HG03378 (cell line): ENCODE data around the gene MLNR.

Experiments
- ATAC-seq: cut with Tn5 transposase; IDR thresholded peaks from one replicate; pipeline ENCODE4 v1.9.1; 2021; ENCODE audit warnings: mild to moderate bottlenecking, moderate library complexity; ENCODE audit not compliant: unreplicated experiment

Gene MLNR

DNA sequence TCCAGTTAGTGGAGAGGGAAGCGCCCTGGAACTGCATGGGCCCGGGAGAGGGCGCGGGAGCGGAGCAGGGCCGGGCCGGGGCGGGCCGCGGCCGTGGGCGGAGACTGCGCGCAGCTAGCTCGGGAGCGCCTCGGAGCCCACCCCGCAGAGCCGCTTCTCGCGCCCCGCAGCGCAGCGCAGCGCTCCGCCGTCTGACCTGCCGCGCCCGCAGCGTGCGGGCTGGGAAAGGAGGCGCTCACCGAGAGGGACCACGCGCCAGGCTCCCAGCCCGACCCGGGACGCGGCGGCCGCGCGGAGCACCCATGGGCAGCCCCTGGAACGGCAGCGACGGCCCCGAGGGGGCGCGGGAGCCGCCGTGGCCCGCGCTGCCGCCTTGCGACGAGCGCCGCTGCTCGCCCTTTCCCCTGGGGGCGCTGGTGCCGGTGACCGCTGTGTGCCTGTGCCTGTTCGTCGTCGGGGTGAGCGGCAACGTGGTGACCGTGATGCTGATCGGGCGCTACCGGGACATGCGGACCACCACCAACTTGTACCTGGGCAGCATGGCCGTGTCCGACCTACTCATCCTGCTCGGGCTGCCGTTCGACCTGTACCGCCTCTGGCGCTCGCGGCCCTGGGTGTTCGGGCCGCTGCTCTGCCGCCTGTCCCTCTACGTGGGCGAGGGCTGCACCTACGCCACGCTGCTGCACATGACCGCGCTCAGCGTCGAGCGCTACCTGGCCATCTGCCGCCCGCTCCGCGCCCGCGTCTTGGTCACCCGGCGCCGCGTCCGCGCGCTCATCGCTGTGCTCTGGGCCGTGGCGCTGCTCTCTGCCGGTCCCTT, at the start of gene MLNR:
Gene MLNR (plus strand): TSS at position 303 of the 820 bp plus-strand sequence. CDS start 0 bp downstream, at position 303.
- no peak for ATAC-seq

GRCh38 chr13:49171359-49171758, 48.8 kb upstream of the MLNR start:
- no peak for ATAC-seq

DNA sequence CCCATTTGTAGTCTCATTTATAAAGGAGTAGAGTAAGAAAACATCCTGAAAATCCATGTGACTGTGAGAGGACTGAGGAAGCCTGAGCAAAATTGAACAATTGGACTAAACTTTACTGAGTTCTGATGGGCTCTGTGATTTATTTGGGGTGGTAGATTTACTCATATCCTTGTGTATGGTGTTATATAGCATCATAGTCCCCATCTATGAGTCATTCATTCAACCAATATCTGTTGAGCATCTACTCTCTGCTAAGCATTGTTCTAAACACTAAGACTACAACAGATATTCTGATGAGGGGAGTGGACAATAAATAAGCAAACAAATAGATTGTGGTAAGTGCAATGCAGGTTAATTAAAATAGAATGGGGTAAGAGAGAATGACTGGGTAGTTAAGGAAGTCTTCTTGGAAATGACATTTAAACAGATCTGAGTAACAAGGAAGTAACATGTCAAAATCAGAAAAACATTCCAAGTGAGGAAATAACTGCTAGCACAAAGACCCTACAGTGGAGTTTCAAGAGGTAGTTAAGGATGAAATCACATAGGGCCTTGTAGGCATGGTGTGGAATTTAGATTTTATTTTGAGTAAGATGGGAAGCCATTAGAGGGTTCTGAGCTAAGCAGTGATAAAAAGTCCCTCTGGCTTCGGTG, 36.3 kb upstream of the MLNR start:
- ATAC-seq: no peak

DNA sequence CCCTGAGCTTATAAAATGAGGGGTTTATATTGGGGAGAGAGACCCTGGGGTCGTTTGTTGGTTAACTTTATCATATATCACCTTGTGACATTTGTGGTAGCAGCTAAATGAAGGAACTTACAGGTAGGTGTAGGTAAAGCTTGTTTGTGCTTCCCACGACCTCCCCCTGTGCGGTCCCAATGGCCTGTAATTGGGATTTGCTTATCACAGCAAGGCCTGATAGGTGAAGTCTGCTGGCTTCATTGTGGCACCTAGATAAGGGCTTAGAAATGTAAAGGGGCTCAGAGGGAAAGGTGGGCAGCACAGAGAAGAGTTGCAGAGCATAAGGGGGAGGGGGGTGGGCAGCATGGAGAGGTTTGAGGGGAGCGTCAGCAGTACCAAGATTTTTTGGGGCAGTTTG, 35.5 kb upstream of the MLNR start:
- no peak for ATAC-seq

DNA sequence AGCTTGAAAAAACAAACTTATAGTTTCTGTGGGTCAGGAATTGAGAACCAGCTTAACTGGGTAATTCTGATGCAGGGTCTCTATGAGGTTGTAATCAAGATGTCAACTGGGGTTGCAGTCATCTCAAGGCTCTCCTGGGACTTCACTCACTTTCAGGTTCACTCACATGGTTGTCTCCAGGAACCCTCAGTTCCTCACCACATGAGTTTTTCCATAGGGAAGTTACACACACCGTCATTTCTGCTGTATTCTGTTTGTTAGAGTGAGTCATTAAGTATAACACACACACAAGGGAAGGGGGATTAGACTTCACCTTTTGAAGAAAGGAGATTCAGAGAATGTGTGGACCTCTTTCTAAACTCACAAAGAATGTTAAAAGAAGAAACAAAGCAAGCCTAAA, 34.9 kb upstream of the MLNR start:
- no peak for ATAC-seq

GRCh38 chr13:49190901-49191300, 29.2 kb upstream of the MLNR start:
- no peak for ATAC-seq

DNA sequence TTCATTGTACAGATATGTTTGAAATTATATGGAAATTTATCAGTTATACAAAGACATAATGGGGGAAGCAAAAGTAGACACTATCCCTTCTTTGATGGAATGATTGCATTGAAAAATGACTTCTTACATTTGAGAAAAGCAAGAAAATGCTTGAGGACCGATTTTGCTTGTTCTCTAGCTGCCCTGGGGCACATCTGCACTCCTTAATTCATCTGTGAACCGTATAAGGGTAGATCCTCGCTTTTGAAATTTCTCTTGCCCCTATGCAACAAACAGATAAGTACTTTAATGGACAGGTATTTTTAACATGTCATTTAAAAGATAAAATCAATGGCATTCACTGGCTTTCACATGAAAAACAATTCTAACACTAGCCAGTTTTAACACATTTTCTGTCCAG, 13.5 kb upstream of the MLNR start:
- no peak for ATAC-seq

DNA sequence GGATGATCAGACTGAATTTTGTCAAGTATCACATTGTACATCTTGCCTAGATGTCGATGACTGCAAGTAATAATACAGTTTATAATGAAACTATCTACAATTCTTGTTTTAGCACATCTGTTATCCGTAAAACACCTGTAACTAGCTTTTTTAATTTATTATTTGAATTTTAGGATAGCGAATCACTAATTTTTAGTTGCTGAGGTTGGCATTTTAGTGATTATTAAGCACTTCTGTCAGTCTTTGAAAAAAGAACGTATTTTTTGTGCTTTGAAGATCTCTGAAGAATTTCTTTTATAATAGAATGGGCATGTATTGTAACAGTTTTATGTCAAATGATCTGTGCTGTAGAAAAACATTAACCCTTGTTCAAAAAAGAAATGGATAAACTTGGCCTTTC, 11.5 kb upstream of the MLNR start:
- no peak for ATAC-seq

DNA sequence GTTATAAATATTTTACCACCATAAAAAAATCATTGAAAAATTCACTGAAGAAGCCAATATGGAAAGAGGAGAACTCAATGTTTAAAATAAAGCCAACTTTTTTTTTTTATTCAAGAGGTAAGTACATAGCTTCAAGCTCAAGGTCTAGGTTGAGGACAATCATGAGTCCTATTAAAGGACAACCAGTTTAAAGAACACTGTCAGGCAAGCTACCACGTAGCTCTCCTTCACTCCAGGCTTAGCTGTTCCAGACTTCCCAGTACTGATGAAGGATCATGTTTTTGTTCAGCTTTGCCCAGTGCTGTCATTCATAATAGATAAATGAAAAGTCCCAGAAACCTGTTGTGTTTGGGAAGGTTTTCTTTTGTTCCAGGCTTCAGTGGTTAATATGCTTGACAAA, 10.0 kb upstream of the MLNR start:
- ATAC-seq: no peak

DNA sequence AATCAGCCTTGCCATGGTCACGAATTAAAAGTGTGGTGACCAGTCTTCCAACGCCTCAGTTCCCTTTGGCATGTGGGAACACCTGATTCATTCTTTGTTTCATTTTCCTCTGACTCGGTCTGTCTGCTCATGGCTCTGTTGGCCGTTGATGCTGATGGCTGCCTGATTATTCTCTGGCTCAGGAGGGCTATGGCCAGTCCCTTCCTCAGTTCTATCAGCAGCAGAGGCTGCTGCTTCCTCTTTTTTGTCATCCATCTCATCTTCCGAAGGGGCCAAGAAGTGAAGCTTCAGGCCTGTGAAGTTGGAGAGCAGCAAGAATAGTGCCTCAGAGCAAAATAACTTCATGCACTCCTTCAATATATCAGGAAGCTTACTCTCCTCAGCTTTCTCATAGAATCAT, 9.5 kb upstream of the MLNR start:
- ATAC-seq: no peak

DNA sequence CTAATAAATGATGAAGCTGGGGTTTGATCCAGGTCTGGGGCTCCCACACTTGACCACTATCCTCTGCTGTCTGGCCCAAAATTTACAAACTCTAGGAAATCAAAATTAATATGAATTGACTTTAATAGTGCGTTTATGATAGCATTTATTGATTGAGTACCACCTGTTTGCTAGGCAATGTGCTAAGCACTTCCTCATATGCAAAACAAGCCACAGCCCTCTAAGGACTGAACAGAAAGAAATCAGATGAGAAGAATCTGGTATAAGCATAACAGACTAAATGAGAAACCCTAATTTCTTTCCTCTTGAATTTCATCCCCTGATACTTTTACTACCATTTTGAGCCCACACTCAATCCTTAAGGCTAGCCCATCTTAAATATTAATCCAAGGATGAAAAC, 6.6 kb upstream of the MLNR start:
- ATAC-seq: no peak

GRCh38 chr13:49213997-49214916, 5.9 kb upstream of the MLNR start:
- no peak for ATAC-seq

- ATAC-seq: peak; percentile 64
Measured at GRCh38 chr13:49214917-49215376, 5.2 kb upstream of the MLNR start.

- ATAC-seq: no peak
Measured at GRCh38 chr13:49216334-49216733, 3.8 kb upstream of the MLNR start.

DNA sequence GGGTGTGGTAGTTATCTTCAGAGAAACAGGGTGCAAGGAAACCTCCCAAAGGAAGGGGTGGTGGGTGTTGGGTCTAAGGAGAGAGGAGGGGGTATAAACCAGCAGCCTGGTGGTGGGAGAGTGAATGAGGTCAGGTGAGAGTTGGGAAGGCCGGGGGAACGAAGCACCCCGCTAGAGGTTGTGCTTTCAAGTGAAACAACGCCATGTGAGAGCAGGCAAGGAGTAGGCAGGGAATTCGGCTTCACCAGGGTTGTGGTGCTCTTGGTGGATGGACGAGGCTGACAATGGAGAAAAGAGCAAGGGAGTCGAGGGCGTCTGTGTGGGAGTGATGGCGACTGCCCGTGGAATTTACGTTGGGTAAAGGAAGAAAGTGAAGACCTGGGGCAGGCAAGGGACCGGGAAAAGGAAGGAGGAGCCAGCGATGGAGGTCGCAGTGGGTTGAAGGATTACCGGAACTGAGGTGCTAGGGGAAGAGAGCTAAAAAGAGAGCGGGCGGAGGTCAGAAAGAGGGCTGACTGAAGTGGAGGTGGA, 2.1 kb upstream of the MLNR start:
- no peak for ATAC-seq

- no peak for ATAC-seq
Measured at GRCh38 chr13:49218493-49219051, 1.6 kb upstream of the MLNR start.

DNA sequence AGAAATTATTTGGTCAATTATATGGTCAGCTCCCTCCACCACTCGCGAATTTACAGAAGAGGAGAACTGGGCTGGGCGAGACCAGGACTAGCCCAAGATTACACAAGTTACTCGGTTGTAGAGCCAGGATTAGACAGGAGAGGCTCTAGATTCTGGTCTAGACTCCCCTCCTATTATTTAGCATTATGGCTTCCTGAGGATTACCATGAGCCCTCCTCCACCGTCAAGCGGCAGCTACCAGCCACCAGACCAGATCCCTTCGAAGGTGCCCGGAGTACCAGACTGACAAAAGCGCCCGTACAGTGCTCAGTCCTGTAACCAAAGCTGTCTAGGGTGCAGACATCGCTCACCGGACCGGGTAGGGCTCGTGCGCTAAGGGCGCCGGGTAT, 497 bp upstream of the MLNR start:
- no peak for ATAC-seq

- ATAC-seq: no peak
Measured at GRCh38 chr13:49220856-49221589, 885 bp downstream of the MLNR start.

DNA sequence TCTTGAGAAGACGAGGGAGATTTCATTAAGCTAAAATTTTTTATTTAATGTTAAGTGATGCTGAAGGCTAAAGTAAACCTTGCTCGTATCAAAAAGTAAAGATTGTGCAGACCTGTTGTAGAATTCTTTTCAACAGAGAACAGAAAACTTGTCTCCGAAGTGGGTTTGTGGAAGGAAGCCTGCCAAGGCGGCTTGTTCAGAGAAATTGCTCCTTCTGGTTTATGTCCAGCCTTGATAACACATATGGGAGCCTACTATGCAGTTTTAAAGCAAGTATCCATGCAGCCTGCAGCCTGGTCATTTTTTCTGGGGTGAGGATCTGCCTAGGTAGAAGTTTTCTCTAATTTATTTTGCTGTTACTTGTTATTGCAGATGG, 1.4 kb downstream of the MLNR start:
- no peak for ATAC-seq
